GM19468 (cell line): ENCODE data around the gene UBE2L3.
"Not testable (repeated sequence)": the region's sequence is repeated elsewhere in the genome, so short reads cannot be mapped to it uniquely, and the experiment has no call there.

Experiments
- ATAC-seq: cut with Tn5 transposase; IDR thresholded peaks from one replicate; pipeline ENCODE4 v1.9.1; 2021; ENCODE audit warnings: mild to moderate bottlenecking, moderate library complexity, moderate number of reproducible peaks; ENCODE audit not compliant: unreplicated experiment; ENCODE audit errors: extremely low read depth

UBE2L3 gene

GRCh38 chr22:21598302-21598701 lies 30.8 kb downstream of the UBE2L3 start:
- no peak for ATAC-seq

- ATAC-seq, result no peak
Observed at GRCh38 chr22:21599053-21599893, 31.8 kb downstream of the UBE2L3 start.

GRCh38 chr22:21602579-21602978 lies 35.1 kb downstream of the UBE2L3 start:
- ATAC-seq, result no peak

- no peak for ATAC-seq
Observed at GRCh38 chr22:21603973-21604372, 36.5 kb downstream of the UBE2L3 start.

GRCh38 chr22:21605887-21606564 lies 38.5 kb downstream of the UBE2L3 start:
- no peak for ATAC-seq

GRCh38 chr22:21606775-21607174 lies 39.3 kb downstream of the UBE2L3 start:
- ATAC-seq, result no peak

- not testable (repeated sequence) for ATAC-seq
Observed at GRCh38 chr22:21609556-21610157, 42.1 kb downstream of the UBE2L3 start.

GRCh38 chr22:21611210-21611977 lies 43.9 kb downstream of the UBE2L3 start:
- ATAC-seq, result no peak

GRCh38 chr22:21612858-21613257 lies 45.3 kb downstream of the UBE2L3 start:
- no peak for ATAC-seq

GRCh38 chr22:21613553-21614233 lies 46.2 kb downstream of the UBE2L3 start:
- no peak for ATAC-seq

- no peak for ATAC-seq
Observed at GRCh38 chr22:21615731-21616130, 48.2 kb downstream of the UBE2L3 start.

- not testable (repeated sequence) for ATAC-seq
Observed at GRCh38 chr22:21617337-21617736, 49.8 kb downstream of the UBE2L3 start.

- ATAC-seq, result no peak
Observed at GRCh38 chr22:21621025-21621424, 53.5 kb downstream of the UBE2L3 start.

GRCh38 chr22:21622011-21622918 lies 54.8 kb downstream of the UBE2L3 start:
- ATAC-seq, result no peak

- no peak for ATAC-seq
Observed at GRCh38 chr22:21622919-21623647, 55.6 kb downstream of the UBE2L3 start.

GRCh38 chr22:21623648-21623970 lies 56.1 kb downstream of the UBE2L3 start:
- ATAC-seq, result no peak

GRCh38 chr22:21624120-21624879 lies 56.8 kb downstream of the UBE2L3 start:
- no peak for ATAC-seq
